Gastrocnemius medialis (tissue), 4 donors: ENCODE results near the gene VSX2. TPM values are rescaled to one million over a fixed set of nuclear protein-coding genes. Genes with fewer than 3 reads are reported as not detected.
A peak's percentile ranks its signal among the peaks of the same experiment; 100 is the strongest.

Experiments
- ATAC-seq, 2 donors: fragments of 150-250 bp; one replicate each; pipeline ENCODE4 v1.9.1; 2016
- DNase-seq, 2 donors: peaks; one replicate each; pipeline ENCODE4 v3.0.0-alpha.2; 2019
- H3K27ac ChIP-seq, 4 donors: fragments of 200-600 bp; sonication (generic); 1 replicate in 1 of 4; 2 replicates in 3 of 4; pipeline ENCODE4 v1.5.1; 2016 to 2018; ENCODE audit warnings: mild to moderate bottlenecking in 2 of 4, moderate library complexity in 1 of 4
- H3K27me3 ChIP-seq, 3 donors: fragments of 200-600 bp; sonication (generic) in 2 of 3; 1 replicate in 1 of 3; 2 replicates in 2 of 3; pipeline versions ENCODE4 v1.5.1 to v1.6.0; 2016 to 2019; ENCODE audit warnings: mild to moderate bottlenecking in 1 of 3, moderate library complexity in 1 of 3
- H3K36me3 ChIP-seq, 2 donors: fragments of 200-600 bp; sonication (generic) in 1 of 2; one replicate each; pipeline ENCODE4 v1.5.1; 2017 to 2018
- H3K4me1 ChIP-seq, 2 donors: fragments of 200-600 bp; sonication (generic) in 1 of 2; one replicate each; pipeline ENCODE4 v1.5.1; 2016 to 2017; ENCODE audit warnings: mild to moderate bottlenecking in 2 of 2
- H3K4me3 ChIP-seq, 4 donors: fragments of 200-600 bp; sonication (generic) in 3 of 4; 1 replicate in 1 of 4; 2 replicates in 3 of 4; pipeline ENCODE4 v1.5.1; 2016 to 2019; ENCODE audit warnings: mild to moderate bottlenecking in 2 of 4
- H3K9me3 ChIP-seq, 3 donors: fragments of 200-600 bp; sonication (generic) in 2 of 3; 1 replicate in 1 of 3; 2 replicates in 2 of 3; pipeline ENCODE4 v1.5.1; 2016 to 2019
- POLR2A ChIP-seq, 2 donors: fragments of 450-650 bp; IDR thresholded peaks; one replicate each; pipeline ENCODE4 v1.6.1; 2017; ENCODE audit warnings: antibody characterized with exemption in 2 of 2, mild to moderate bottlenecking in 2 of 2, moderate library complexity in 2 of 2
- in situ Hi-C, 4 donors: fragments of 200-750 bp; cut with MboI; loops; one replicate each; pipeline versions ENCODE4 v1.15.0 to v1.8.0; 2017; ENCODE audit warnings: low sequenced_read_pairs in 4 of 4
- intact Hi-C: fragments of 100-400 bp; cut with DNase I; formaldehyde crosslinking; loops from one replicate; pipeline ENCODE4 v1.15.1; 2023; ENCODE audit warnings: low total_unique reads
- total RNA-seq, 4 donors: library from RNA; depleted of rRNA; stranded (reverse); fragments of >200 nt; gene quantifications; one replicate each; pipeline versions ENCODE4 v1.1.0 to v1.2.3, GENCODE V29; 2016
- TF ChIP-seq, protein P1 (sequence below), 5 experiments: fragments of 450-650 bp in 3 of 5; fragments of 200-600 bp in 2 of 5; sonication (generic) in 2 of 5; IDR thresholded peaks in 4 of 5; conservative IDR thresholded peaks in 1 of 5; 1 replicate in 4 of 5; 2 replicates in 1 of 5; pipeline ENCODE4 v1.5.1; 2016 to 2019; ENCODE audit warnings: antibody characterized with exemption in 5 of 5, mild to moderate bottlenecking in 3 of 5, moderate library complexity in 3 of 5

The VSX2 gene
- total RNA-seq, 4 donors from 2014 or later: not detected

GRCh38 chr14:74216671-74217070, 22.6 kb upstream of the VSX2 start:
- Histone ChIP-seq H3K27ac (no peak overlapping the region), H3K4me1 (peaks cover 0 to 5% of the 10 kb centered on the region in 2 donors), H3K9me3 (no peaks in the 10 kb centered on the region), H3K27me3 (peaks cover 0 to 10% (median 9%) of the 10 kb centered on the region in 3 donors), H3K36me3 (no peaks in the 10 kb centered on the region), H3K4me3 (no peak overlapping the region)
- in situ Hi-C loops: no loop called here
- intact Hi-C loops: loop anchor here (5.0 kb wide), 1 partner anchor 36 kb away; no protein-coding TSS in a partner anchor
- no peak for TF ChIP-seq POLR2A (IDR thresholded peaks at IDR 0.05)
- TF ChIP-seq, protein P1, sequence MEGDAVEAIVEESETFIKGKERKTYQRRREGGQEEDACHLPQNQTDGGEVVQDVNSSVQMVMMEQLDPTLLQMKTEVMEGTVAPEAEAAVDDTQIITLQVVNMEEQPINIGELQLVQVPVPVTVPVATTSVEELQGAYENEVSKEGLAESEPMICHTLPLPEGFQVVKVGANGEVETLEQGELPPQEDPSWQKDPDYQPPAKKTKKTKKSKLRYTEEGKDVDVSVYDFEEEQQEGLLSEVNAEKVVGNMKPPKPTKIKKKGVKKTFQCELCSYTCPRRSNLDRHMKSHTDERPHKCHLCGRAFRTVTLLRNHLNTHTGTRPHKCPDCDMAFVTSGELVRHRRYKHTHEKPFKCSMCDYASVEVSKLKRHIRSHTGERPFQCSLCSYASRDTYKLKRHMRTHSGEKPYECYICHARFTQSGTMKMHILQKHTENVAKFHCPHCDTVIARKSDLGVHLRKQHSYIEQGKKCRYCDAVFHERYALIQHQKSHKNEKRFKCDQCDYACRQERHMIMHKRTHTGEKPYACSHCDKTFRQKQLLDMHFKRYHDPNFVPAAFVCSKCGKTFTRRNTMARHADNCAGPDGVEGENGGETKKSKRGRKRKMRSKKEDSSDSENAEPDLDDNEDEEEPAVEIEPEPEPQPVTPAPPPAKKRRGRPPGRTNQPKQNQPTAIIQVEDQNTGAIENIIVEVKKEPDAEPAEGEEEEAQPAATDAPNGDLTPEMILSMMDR (IDR thresholded peaks at IDR 0.05 in 4 of 5, conservative IDR thresholded peaks at IDR 0.05 in 1 of 5): no peak
- DNase-seq: no peak
- ATAC-seq: no peak

DNA sequence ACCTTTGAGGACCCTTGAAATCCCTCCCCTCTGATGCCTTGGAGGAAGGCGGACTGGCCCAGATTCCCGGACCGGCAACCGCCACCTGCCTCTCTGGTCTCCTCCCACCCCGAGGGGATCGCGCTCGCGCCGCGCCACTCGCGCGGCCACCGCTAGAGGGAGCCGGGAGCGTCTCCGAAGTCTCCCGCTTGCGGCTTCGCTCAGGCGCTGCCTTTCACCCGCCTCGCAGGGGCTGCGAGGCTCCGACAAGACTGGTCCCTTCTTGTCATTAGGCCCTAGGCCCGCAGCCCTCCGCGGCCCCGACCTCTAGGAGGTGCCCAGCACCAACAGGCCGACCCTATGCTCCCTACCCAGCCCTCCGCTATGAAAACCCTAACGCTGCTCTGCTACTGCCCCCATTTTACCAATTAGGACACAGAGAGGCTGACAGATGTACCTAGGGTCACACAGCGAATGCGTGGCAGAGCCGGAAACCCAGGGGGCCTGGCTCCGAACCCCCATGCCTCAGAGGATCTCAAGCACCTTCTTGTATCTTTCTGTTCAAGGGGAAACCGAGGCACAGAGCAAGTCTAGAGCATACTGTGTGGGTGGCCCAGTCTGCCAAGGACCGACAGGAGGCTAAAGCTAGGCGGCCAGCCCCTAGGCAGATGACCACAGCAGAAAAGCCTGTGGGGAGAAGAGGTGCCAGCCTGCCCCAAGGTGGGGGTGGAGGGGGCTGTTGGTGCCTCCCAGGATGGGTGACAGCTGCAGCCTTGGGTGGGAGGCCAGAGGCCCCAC, 21.4 kb upstream of the VSX2 start:
- Histone ChIP-seq H3K4me3 (peak overlapping the region in 3 of 4 donors; percentile 9 to 39 (median 35)), H3K27ac (no peak overlapping the region)
- intact Hi-C loops: loop anchor here (5.0 kb wide), 1 partner anchor 34 kb away; no protein-coding TSS in a partner anchor

DNA sequence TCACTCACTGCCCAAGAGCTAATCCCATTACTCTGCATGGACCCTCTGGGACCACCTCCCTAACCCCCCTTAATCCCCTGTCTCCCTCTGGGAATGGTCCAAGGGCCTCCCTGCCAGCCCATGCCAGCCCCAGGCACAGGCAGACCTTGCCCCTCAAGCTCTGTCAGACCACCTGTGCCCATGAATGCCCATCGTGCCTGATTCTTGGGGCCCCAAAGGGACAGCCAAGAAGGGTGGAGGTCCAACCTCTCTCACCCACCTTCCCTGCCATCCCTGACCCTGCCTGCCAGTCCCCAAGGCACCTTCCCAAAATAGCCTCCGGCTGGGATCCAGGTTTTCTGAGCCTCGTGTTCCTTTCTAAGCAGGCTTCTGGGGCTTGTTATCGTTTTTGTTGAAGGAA, 20.8 kb upstream of the VSX2 start:
- DNase-seq (no peak), ATAC-seq (no peak)
- no peak for TF ChIP-seq POLR2A (IDR thresholded peaks at IDR 0.05)
- TF ChIP-seq, protein P1 (IDR thresholded peaks at IDR 0.05 in 4 of 5, conservative IDR thresholded peaks at IDR 0.05 in 1 of 5): no peak
- H3K4me3 ChIP-seq: no peak overlapping the region
- intact Hi-C loops: loop anchor here (5.0 kb wide), 1 partner anchor 34 kb away; no protein-coding TSS in a partner anchor
- in situ Hi-C loops: no loop called here
- H3K27ac ChIP-seq: no peak overlapping the region
- peaks cover 0 to 10% (median 9%) of the 10 kb centered on the region in 3 donors for H3K27me3 ChIP-seq
- peaks cover 0 to 5% of the 10 kb centered on the region in 2 donors for H3K4me1 ChIP-seq
- H3K9me3 ChIP-seq: no peaks in the 10 kb centered on the region
- no peaks in the 10 kb centered on the region for H3K36me3 ChIP-seq

More for the DNA sequence above, 21.4 kb upstream of the VSX2 start:
- peaks cover 0 to 5% of the 10 kb centered on the region in 2 donors for H3K4me1 ChIP-seq
- TF ChIP-seq POLR2A (IDR thresholded peaks at IDR 0.05): no peak
- TF ChIP-seq, protein P1 (IDR thresholded peaks at IDR 0.05 in 4 of 5, conservative IDR thresholded peaks at IDR 0.05 in 1 of 5): peak; percentile 63 to 90 (median 78)
- ATAC-seq: peak; percentile 56 to 92
- no peaks in the 10 kb centered on the region for H3K36me3 ChIP-seq
- peaks cover 0 to 10% (median 9%) of the 10 kb centered on the region in 3 donors for H3K27me3 ChIP-seq
- no peaks in the 10 kb centered on the region for H3K9me3 ChIP-seq
- in situ Hi-C loops: no loop called here
- peak; percentile 6 to 42 for DNase-seq

- H3K4me1 ChIP-seq: peaks cover 0 to 5% of the 10 kb centered on the region in 2 donors
- no peak overlapping the region for H3K4me3 ChIP-seq
- ATAC-seq: no peak
- H3K27me3 ChIP-seq: peaks cover 0 to 10% (median 9%) of the 10 kb centered on the region in 3 donors
- no peak for DNase-seq
- intact Hi-C loops: loop anchor here (5.0 kb wide), 1 partner anchor 33 kb away; no protein-coding TSS in a partner anchor
- in situ Hi-C loops: no loop called here
- no peak overlapping the region for H3K27ac ChIP-seq
- no peaks in the 10 kb centered on the region for H3K9me3 ChIP-seq
- no peaks in the 10 kb centered on the region for H3K36me3 ChIP-seq
- TF ChIP-seq, protein P1 (IDR thresholded peaks at IDR 0.05 in 4 of 5, conservative IDR thresholded peaks at IDR 0.05 in 1 of 5): no peak
- no peak for TF ChIP-seq POLR2A (IDR thresholded peaks at IDR 0.05)
Observed at GRCh38 chr14:74219277-74220205, 19.7 kb upstream of the VSX2 start.
